NCI-H748 (cell line): Measurements from ENCODE around the gene IRF3.
"Not testable (repeated sequence)": the region's sequence is repeated elsewhere in the genome, so short reads cannot be mapped to it uniquely, and the experiment has no call there.

Experiments used
- DNase-seq: peaks from one replicate; lab custom pipeline; 2025; ENCODE audit not compliant: unreplicated experiment; lab: John Stamatoyannopoulos, UW

IRF3 gene

GRCh38 chr19:49626226-49626625 lies 39.4 kb downstream of the IRF3 start:
- no peak for DNase-seq

GRCh38 chr19:49624967-49625910 lies 40.4 kb downstream of the IRF3 start:
- no peak for DNase-seq

GRCh38 chr19:49617860-49618259 lies 47.8 kb downstream of the IRF3 start:
- DNase-seq = not testable (repeated sequence)

GRCh38 chr19:49616945-49617344 lies 48.7 kb downstream of the IRF3 start:
- DNase-seq = no peak

GRCh38 chr19:49616532-49616931 lies 49.1 kb downstream of the IRF3 start:
- no peak for DNase-seq

GRCh38 chr19:49615861-49616260 lies 49.8 kb downstream of the IRF3 start:
- DNase-seq = no peak

GRCh38 chr19:49614096-49614833 lies 51.4 kb downstream of the IRF3 start:
- DNase-seq = no peak

- DNase-seq = no peak
Observed at GRCh38 chr19:49613374-49613773, 52.3 kb downstream of the IRF3 start.
